ENCODE measurements around the gene CCDC15.
"Not testable (repeated sequence)": the region's sequence is repeated elsewhere in the genome, so short reads cannot be mapped to it uniquely, and the experiment has no call there.

CCDC15 gene

DNA sequence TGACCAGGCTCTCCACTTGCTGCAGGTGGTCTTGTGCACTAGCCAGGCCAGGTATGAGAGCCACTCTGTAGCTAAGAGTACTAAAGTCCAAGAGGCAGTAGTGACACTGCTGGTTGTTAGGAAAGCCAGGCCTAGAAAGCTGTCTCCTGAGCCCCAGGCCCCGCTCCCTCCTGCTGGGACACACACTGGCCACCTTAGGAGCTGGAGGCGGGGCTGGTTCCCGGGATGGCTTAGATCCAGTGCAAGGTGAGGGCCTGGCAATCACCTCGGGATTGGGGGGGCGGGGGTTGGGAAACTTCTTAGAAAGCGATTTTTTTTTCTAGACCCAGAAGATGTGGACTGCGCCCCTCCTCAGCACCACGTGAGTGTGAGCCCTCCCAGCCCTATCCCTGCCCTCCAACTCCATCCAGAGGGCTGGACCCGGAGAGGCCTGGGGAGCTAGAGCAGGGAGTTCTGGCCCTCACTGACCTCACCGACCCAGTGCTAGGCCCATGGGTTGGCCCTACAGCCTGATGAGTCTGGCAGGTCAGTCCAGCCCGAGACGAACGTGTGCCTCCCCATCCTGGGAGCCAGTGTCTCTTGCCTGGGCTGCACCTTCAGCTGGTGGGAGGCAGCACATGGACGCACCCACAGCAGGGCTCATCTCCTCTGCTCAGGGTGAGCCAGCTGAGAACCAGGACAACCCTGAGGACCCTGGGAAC is 127.2 kb downstream of the CCDC15 start:
- no peak for DNase-seq (ENCODE audit: low read depth in 2 of 3, low spot score in 1 of 3)

DNA sequence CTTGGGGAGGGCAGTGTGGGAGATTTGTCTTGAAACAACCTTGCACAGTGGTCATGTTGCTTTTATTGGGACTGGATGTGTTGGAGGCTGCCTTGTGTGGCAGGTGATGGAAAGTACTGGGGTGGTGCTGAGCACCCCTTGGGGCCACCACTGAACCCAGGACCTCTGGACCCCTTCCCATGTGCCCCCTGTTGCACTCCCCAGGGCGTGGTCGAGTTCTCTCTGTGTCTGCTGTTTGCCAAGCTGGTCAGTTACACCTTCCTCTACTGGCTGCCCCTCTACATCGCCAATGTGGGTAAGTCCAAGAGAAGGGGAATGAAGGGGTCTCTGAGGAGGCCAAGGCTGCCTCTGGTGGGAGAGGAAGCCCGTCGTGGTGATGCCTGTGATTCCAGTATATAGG is 128.0 kb downstream of the CCDC15 start:
- no peak for DNase-seq (ENCODE audit: low read depth in 2 of 3, low spot score in 1 of 3)

- no peak for DNase-seq (ENCODE audit: low read depth in 2 of 3, low spot score in 1 of 3)
These were observed 128.8 kb downstream of the CCDC15 start for GRCh38 chr11:125082611-125083311.

GRCh38 chr11:125083312-125084056 is 129.5 kb downstream of the CCDC15 start:
- no peak for DNase-seq (ENCODE audit: low read depth in 2 of 3, low spot score in 1 of 3)

GRCh38 chr11:125084057-125084416 is 130.0 kb downstream of the CCDC15 start:
- no peak for DNase-seq (ENCODE audit: low read depth in 2 of 3, low spot score in 1 of 3)

DNA sequence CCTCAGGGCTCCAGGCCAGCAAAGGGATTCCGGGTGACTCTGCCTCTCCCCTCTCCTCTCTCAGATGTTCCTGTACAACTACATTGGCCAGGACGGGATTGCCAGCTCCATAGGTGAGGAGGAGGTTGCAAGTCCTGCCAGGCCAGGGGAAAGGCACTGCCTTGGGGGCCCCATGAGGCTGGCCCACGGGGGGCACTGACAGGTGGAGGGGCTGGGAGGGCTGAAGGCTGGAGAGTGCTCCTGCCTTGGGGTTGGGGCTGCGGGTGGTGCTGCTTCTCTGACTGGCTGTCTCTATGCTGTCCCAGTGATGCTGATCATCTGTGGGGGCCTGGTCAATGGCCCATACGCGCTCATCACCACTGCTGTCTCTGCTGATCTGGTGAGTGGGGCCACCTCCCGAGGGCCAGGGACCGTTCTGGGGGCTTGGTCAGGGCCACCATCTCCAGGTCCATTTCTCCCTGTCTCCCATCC is 130.8 kb downstream of the CCDC15 start:
- no peak for DNase-seq (ENCODE audit: low read depth in 2 of 3, low spot score in 1 of 3)

DNA sequence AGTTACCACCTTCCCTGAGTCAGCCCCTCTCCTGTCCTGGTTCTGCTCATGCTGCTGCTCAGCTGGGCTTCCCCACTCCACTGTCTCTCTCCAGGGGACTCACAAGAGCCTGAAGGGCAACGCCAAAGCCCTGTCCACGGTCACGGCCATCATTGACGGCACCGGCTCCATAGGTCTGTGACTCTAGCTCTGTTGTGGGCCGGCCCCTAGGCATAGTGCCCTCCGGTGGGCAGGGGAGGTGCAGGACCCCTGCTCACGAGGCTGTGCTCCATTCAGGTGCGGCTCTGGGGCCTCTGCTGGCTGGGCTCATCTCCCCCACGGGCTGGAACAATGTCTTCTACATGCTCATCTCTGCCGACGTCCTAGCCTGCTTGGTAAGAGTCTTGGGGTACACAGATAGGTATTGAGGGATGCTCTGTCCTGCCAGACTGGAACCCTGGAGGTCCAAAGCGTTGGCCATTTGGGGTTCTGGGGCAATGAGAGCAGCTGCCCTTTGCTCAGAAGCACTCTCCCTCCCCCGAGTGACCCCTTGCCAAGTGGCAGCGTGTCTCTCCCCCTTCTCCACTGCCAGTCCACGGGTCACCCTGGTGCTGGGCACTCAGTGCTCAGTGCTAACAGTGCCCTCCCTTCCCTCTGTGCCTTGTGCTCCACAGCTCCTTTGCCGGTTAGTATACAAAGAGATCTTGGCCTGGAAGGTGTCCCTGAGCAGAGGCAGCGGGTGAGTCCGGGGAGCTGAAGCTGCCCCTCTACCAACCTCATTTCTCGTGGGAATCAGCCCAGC is 131.5 kb downstream of the CCDC15 start:
- DNase-seq (ENCODE audit: low read depth in 2 of 3, low spot score in 1 of 3) = no peak

GRCh38 chr11:125086633-125087296 is 132.8 kb downstream of the CCDC15 start:
- no peak for DNase-seq (ENCODE audit: low read depth in 2 of 3, low spot score in 1 of 3)

DNA sequence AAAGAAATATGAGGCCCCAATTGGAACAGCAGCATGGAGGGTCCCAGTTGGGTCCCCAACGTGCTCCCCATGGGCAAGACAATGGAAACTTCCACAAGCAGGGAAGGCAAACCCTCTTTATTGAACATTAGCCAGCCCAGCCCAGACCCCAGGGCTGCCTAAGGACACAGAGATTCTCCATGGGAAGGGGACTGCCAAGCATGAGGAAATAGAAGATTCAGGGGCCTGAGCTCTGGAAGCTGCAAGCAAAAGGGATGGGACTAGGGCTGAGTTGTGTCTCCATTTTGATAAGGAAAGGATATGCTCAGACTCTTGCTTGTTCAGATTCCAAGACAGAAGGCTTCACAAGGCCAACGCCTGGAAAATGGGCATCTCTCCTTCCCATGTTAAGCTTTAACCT is 134.1 kb downstream of the CCDC15 start:
- DNase-seq (ENCODE audit: low read depth in 2 of 3, low spot score in 1 of 3) = no peak

DNA sequence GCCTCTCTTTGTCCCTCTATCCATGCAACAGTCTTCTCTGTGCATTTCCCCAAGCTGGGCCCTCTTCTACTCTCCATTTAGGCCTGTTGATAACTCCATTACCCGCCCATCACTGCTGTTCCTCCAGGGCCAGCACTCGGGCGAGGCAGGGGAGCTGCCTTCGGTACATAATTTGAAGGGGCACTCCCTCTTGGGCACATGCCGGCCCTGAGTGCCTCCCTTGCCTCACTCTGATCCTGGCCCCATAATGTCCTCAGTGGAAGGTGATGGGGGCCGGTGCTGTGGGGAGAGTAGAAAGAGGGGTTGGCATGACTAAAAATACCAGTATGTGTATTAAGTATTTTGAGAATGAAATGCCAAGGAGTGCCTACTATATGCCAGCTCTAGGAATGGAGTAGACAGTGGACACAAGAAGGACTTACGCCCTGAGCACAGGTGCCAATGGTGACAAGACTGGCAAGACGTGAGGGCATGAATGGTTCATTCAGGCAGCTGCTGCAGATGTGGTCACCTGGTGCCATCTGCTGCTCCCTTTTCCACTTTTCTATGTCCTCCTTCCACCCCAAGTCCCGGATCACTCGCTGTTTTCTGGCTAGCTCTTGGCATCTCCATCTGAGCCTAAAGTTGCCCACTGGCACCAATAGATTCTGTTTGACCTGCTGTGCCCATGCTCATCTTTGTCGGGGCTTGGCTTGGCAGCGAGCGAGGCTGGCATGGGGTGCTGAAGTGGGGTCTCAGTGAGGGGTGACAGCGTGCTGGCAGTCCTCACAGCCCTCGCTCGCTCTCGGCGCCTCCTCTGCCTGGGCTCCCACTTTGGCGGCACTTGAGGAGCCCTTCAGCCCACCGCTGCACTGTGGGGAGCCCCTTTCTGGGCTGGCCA is 134.8 kb downstream of the CCDC15 start:
- no peak for DNase-seq (ENCODE audit: low read depth in 2 of 3, low spot score in 1 of 3)

- DNase-seq (ENCODE audit: low read depth in 2 of 3, low spot score in 1 of 3) = not testable (repeated sequence)
These were observed 135.5 kb downstream of the CCDC15 start for GRCh38 chr11:125089481-125089880.

GRCh38 chr11:125090151-125090550 is 136.1 kb downstream of the CCDC15 start:
- DNase-seq (ENCODE audit: low read depth in 2 of 3, low spot score in 1 of 3) = not testable (repeated sequence)

GRCh38 chr11:125090816-125091215 is 136.8 kb downstream of the CCDC15 start:
- DNase-seq (ENCODE audit: low read depth in 2 of 3, low spot score in 1 of 3) = no peak

All from stimulated activated CD4-positive, alpha-beta T cell treated with anti-CD3 and anti-CD28 coated beads, Interleukin-12 subunit alpha, Interleukin-12 subunit beta, amount 100 ng/mL, for 48 hours (primary cell).